ENCODE data around the gene HPCAL4. TPM values are rescaled to one million over a fixed set of nuclear protein-coding genes. Genes with fewer than 3 reads are reported as not detected.

Gene HPCAL4
- total RNA-seq, 1 donor from 2014 or later, result 0.88 TPM

DNA sequence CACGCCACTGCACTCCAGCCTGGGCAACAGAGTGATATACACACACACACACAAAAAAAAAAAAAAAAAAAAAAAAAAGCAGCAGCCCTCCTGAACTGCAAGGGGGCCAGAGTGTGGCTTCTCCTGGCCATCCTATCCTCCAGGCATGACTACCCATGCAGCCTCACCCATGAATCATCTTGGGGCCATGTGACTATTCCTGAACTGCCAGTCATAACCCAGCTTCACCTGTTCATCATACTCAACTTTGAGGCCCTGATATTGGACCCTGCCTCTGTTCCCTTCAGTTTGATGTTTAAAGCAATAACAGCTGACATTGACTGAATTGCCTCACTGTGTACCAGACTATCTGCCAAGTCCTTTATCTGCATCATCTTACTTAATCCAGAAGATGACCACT, 2.8 kb upstream of the HPCAL4 start:
- Histone ChIP-seq H3K36me3 (no peaks in the 10 kb centered on the region), H3K9me3 (replicated peaks) (no peaks in the 10 kb centered on the region), H3K27me3 (ENCODE audit: low read depth) (peaks cover 67% of the 10 kb centered on the region), H3K4me1 (peaks cover 29% of the 10 kb centered on the region), H3K4me3 (no peak overlapping the region), H3K27ac (replicated peaks) (no peak overlapping the region)
- DNase-seq, result no peak
- TF ChIP-seq, protein P1, sequence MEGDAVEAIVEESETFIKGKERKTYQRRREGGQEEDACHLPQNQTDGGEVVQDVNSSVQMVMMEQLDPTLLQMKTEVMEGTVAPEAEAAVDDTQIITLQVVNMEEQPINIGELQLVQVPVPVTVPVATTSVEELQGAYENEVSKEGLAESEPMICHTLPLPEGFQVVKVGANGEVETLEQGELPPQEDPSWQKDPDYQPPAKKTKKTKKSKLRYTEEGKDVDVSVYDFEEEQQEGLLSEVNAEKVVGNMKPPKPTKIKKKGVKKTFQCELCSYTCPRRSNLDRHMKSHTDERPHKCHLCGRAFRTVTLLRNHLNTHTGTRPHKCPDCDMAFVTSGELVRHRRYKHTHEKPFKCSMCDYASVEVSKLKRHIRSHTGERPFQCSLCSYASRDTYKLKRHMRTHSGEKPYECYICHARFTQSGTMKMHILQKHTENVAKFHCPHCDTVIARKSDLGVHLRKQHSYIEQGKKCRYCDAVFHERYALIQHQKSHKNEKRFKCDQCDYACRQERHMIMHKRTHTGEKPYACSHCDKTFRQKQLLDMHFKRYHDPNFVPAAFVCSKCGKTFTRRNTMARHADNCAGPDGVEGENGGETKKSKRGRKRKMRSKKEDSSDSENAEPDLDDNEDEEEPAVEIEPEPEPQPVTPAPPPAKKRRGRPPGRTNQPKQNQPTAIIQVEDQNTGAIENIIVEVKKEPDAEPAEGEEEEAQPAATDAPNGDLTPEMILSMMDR (IDR thresholded peaks at IDR 0.05; ENCODE audit: borderline replicate concordance), result no peak
- intact Hi-C loops (cut with micrococcal nuclease), result no loop called here

DNA sequence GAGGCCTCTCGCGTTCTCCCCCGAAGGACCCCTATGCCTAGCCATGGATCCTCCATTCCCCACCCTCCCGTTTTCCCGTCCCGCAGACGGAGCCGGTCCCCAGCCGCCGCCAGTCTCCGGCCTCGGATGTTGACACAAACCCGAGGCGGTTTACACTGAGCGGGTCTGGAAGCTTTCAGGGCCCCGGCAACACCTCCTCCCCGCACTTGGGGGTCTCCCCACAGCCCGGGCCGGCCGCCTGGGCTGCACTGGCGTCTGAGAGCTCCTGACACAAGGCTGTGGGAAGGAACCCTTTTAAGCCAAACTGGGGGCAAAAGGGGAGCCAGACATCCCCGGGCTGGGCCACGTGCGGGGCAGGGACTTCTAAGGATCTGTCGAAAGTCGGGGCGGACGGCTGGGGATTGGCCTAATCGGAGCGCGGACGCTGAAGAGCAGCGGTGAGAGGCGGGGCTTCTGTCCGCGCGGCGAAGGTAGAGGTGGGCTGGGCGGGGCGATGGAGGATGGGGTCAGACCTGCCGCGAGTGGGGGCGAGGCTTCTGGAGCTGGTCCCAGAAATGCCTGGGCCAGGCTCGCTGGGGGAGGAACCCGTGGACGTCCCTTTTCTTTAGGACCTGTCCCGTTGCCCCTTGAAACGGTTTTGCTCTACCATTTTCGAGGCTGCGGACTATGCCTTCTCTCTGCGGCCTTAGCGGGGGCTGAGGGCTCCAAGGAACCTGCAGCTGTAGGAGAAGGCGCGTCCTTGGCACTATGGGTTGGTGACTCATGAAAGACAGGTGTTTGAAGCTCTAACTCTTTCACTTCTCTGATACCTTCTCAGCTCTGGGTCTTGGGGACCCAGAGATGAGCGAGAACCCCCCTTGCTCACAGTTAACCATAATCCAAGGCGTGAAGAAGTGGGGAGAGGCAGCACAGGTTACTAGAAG, 1.2 kb upstream of the HPCAL4 start:
- H3K27ac ChIP-seq (replicated peaks), result no peak overlapping the region
- intact Hi-C loops (cut with micrococcal nuclease), result no loop called here
- H3K27me3 ChIP-seq (ENCODE audit: low read depth), result peaks cover 84% of the 10 kb centered on the region
- peaks cover 33% of the 10 kb centered on the region for H3K4me1 ChIP-seq
- H3K36me3 ChIP-seq, result no peaks in the 10 kb centered on the region
- no peak for DNase-seq
- peak overlapping the region; percentile 64 for H3K4me3 ChIP-seq
- H3K9me3 ChIP-seq (replicated peaks), result no peaks in the 10 kb centered on the region
- TF ChIP-seq, protein P1 (IDR thresholded peaks at IDR 0.05; ENCODE audit: borderline replicate concordance), result no peak

DNA sequence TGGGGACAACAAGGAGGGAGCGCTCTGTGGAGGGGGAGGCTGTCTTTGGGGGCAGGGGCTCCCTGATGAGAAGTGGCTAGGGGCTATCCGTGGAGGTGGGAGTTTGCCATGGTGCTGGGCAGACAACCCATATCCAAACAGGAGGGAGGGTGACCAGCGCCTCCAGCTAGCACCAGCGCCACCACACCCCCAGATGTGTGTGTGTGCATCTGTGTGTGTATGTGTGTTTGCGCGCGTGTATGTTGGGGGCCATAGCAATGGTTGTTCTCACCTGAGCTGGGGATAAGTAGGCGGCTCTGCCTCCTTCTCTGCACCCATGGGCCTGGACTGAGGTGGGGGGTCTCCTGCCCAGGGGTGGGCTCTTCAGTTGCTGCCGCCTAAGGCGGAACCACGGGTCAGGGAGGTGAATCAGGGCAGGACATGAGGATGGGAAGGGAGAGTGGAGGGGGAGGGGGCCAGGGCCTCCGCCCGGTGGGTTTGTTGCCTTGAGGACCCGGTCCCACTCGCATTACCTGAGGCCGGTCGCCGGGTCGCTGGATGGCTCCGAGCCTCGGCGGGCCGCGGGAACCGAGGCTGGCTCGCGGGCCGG, 345 bp downstream of the HPCAL4 start:
- H3K27ac ChIP-seq (replicated peaks), result no peak overlapping the region
- H3K36me3 ChIP-seq, result no peaks in the 10 kb centered on the region
- peaks cover 33% of the 10 kb centered on the region for H3K4me1 ChIP-seq
- DNase-seq, result no peak
- peaks cover 91% of the 10 kb centered on the region for H3K27me3 ChIP-seq (ENCODE audit: low read depth)
- no peaks in the 10 kb centered on the region for H3K9me3 ChIP-seq (replicated peaks)
- intact Hi-C loops (cut with micrococcal nuclease), result no loop called here
- TF ChIP-seq, protein P1 (IDR thresholded peaks at IDR 0.05; ENCODE audit: borderline replicate concordance), result no peak
- H3K4me3 ChIP-seq, result peak overlapping the region; percentile 64

DNA sequence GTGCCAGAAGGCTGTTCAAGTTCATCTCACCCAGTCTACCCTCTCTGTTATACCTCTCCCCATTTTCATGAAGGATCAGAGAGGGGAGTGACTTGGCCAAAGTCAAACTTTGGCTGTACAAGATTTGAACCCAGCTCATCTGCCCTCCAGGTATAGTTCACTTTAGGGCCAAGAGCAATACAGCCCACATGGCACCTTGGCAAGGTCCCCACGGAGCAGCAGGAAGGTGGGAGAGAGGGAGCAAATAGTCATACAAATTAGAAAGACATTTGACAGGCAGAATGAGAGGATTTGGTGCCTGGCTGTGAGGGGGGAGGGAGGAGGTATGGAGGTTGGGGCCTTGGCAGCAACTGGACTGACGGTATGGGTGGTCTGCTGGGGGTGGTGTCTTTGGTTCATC, 1.0 kb downstream of the HPCAL4 start:
- Histone ChIP-seq H3K27me3 (ENCODE audit: low read depth) (peaks cover 90% of the 10 kb centered on the region), H3K4me3 (no peak overlapping the region), H3K27ac (replicated peaks) (no peak overlapping the region), H3K36me3 (no peaks in the 10 kb centered on the region), H3K9me3 (replicated peaks) (no peaks in the 10 kb centered on the region), H3K4me1 (peaks cover 33% of the 10 kb centered on the region)
- no peak for DNase-seq
- TF ChIP-seq, protein P1 (IDR thresholded peaks at IDR 0.05; ENCODE audit: borderline replicate concordance), result no peak
- intact Hi-C loops (cut with micrococcal nuclease), result no loop called here

DNA sequence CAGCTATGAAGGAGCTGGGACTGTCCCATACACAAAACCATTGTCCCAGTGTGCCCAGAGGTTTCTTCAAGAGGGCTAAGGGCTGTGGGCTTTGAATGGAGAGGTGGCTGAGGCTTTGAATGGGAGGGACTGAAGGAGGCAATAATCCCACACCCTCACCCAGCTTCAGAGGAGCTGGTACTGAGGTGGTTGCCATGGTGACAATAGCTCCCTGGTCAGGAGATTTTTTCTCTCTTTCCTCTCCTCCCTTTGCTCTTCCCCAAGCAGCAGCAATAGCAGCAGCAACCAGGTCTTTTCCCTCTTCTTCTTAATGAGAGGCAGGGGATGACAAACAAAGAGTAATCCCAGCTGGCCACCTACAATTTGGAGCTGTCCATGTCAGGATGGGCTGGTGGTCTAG, 1.6 kb downstream of the HPCAL4 start:
- no peak overlapping the region for H3K4me3 ChIP-seq
- no peak for DNase-seq
- TF ChIP-seq, protein P1 (IDR thresholded peaks at IDR 0.05; ENCODE audit: borderline replicate concordance), result no peak
- intact Hi-C loops (cut with micrococcal nuclease), result no loop called here
- no peaks in the 10 kb centered on the region for H3K9me3 ChIP-seq (replicated peaks)
- H3K36me3 ChIP-seq, result no peaks in the 10 kb centered on the region
- no peak overlapping the region for H3K27ac ChIP-seq (replicated peaks)
- peaks cover 90% of the 10 kb centered on the region for H3K27me3 ChIP-seq (ENCODE audit: low read depth)
- peaks cover 33% of the 10 kb centered on the region for H3K4me1 ChIP-seq

Data from left ventricle myocardium inferior (tissue), 1 donor.